HG02763 (cell line): ENCODE measurements around the gene EML6.

Experiments
- ATAC-seq: cut with Tn5 transposase; IDR thresholded peaks from one replicate; pipeline ENCODE4 v1.9.1; 2021; ENCODE audit warnings: mild to moderate bottlenecking, moderate library complexity; ENCODE audit not compliant: unreplicated experiment

EML6 gene

GRCh38 chr2:54936766-54937165 lies 213.3 kb downstream of the EML6 start:
- no peak for ATAC-seq

GRCh38 chr2:54939446-54940118 lies 216.1 kb downstream of the EML6 start:
- no peak for ATAC-seq

GRCh38 chr2:54940723-54941122 lies 217.3 kb downstream of the EML6 start:
- ATAC-seq = no peak

GRCh38 chr2:54941248-54941984 lies 218.0 kb downstream of the EML6 start:
- no peak for ATAC-seq

- no peak for ATAC-seq
These were observed 218.9 kb downstream of the EML6 start for GRCh38 chr2:54942373-54942772.

- no peak for ATAC-seq
These were observed 221.4 kb downstream of the EML6 start for GRCh38 chr2:54944724-54945326.

GRCh38 chr2:54945391-54946219 lies 222.1 kb downstream of the EML6 start:
- no peak for ATAC-seq

- ATAC-seq = no peak
These were observed 222.9 kb downstream of the EML6 start for GRCh38 chr2:54946220-54946805.

- no peak for ATAC-seq
These were observed 223.7 kb downstream of the EML6 start for GRCh38 chr2:54947136-54947535.

- ATAC-seq = no peak
These were observed 224.2 kb downstream of the EML6 start for GRCh38 chr2:54947646-54948045.

- ATAC-seq = no peak
These were observed 224.7 kb downstream of the EML6 start for GRCh38 chr2:54948120-54948519.

- no peak for ATAC-seq
These were observed 226.0 kb downstream of the EML6 start for GRCh38 chr2:54949431-54949830.

- no peak for ATAC-seq
These were observed 227.3 kb downstream of the EML6 start for GRCh38 chr2:54950811-54951210.

GRCh38 chr2:54952425-54952824 lies 229.0 kb downstream of the EML6 start:
- ATAC-seq = no peak

- ATAC-seq = no peak
These were observed 229.6 kb downstream of the EML6 start for GRCh38 chr2:54952978-54953456.

- no peak for ATAC-seq
These were observed 230.7 kb downstream of the EML6 start for GRCh38 chr2:54954158-54954557.

- no peak for ATAC-seq
These were observed 231.4 kb downstream of the EML6 start for GRCh38 chr2:54954705-54955357.

GRCh38 chr2:54955358-54956110 lies 232.1 kb downstream of the EML6 start:
- no peak for ATAC-seq

GRCh38 chr2:54956111-54956627 lies 232.7 kb downstream of the EML6 start:
- ATAC-seq = no peak
